ENCODE results near the gene PAQR4. TPM values are rescaled to one million over a fixed set of nuclear protein-coding genes. Genes with fewer than 3 reads are reported as not detected.

The PAQR4 gene
- total RNA-seq, 2 experiments from 2014 or later: 25.8 to 28.2 TPM

Other genes starting within 250 kb of the PAQR4 start
- gene PRSS27, start 249.1 kb upstream of the PAQR4 start, total RNA-seq: 1 to 10 TPM; 1.7 to 2.4 TPM
- 100 to 1,000 TPM; 607 to 649 TPM for gene SRRM2, start 216.7 kb upstream of the PAQR4 start, total RNA-seq
- gene ELOB, start 192.1 kb upstream of the PAQR4 start, total RNA-seq: 100 to 1,000 TPM; 177 to 189 TPM
- under 1 TPM; 0.12 to 0.17 TPM for gene PRSS33, start 181.8 kb upstream of the PAQR4 start, total RNA-seq
- gene PRSS41, start 170.9 kb upstream of the PAQR4 start, total RNA-seq: not detected
- gene PRSS21, start 152.1 kb upstream of the PAQR4 start, total RNA-seq: 1 to 10 TPM; 3.3 to 4.1 TPM
- gene ZG16B, start 139.0 kb upstream of the PAQR4 start, total RNA-seq: under 1 TPM; 0.22 to 0.64 TPM
- not detected for gene PRSS22, start 111.2 kb upstream of the PAQR4 start, total RNA-seq
- gene FLYWCH2, start 86.1 kb upstream of the PAQR4 start, total RNA-seq: 10 to 100 TPM; 12.7 to 15.2 TPM
- gene FLYWCH1, start 57.4 kb upstream of the PAQR4 start, total RNA-seq: 10 to 100 TPM; 33.5 to 35.4 TPM
- gene KREMEN2, start 5.1 kb upstream of the PAQR4 start, total RNA-seq: not detected
- gene PKMYT1, start 11.1 kb downstream of the PAQR4 start, total RNA-seq: 100 to 1,000 TPM; 128 to 136 TPM
- not detected for gene CLDN9, start 43.6 kb downstream of the PAQR4 start, total RNA-seq
- gene CLDN6, start 48.8 kb downstream of the PAQR4 start, total RNA-seq: not detected
- gene TNFRSF12A, start 51.0 kb downstream of the PAQR4 start, total RNA-seq: under 1 TPM; 0.88 to 0.96 TPM
- 10 to 100 TPM; 22.6 to 26.8 TPM for gene HCFC1R1, start 54.6 kb downstream of the PAQR4 start, total RNA-seq
- gene THOC6, start 54.7 kb downstream of the PAQR4 start, total RNA-seq: 10 to 100 TPM; 40.6 to 41.0 TPM
- not detected for gene BICDL2, start 67.6 kb downstream of the PAQR4 start, total RNA-seq
- gene MMP25, start 77.2 kb downstream of the PAQR4 start, total RNA-seq: under 1 TPM; 0.29 to 0.37 TPM
- gene IL32, start 96.3 kb downstream of the PAQR4 start, total RNA-seq: 100 to 1,000 TPM; 964 to 991 TPM
- gene ZSCAN10, start 129.9 kb downstream of the PAQR4 start, total RNA-seq: under 1 TPM in 1 of 2 experiments, not detected in 1; 0.26 TPM
- gene ZNF205, start 143.2 kb downstream of the PAQR4 start, total RNA-seq: under 1 TPM in 1 of 2 experiments, not detected in 1; 0.25 TPM
- gene ZNF213, start 165.7 kb downstream of the PAQR4 start, total RNA-seq: 1 to 10 TPM; 6.1 to 6.5 TPM
- not detected for gene OR1F1, start 218.9 kb downstream of the PAQR4 start, total RNA-seq